Stomach (tissue), 9 donors: ENCODE data around the gene PTPRM. TPM values are rescaled to one million over a fixed set of nuclear protein-coding genes. Genes with fewer than 3 reads are reported as not detected.

Experiments
- DNase-seq, 2 donors: peaks; one replicate each; pipeline versions ENCODE4 v3.0.0 to v3.0.0-alpha.2; 2013 to 2019
- H3K27ac ChIP-seq, 5 donors: fragments of 200-600 bp in 4 of 5; sonication (generic) in 4 of 5; one replicate each; pipeline ENCODE4 v1.5.1; 2013 to 2019; ENCODE audit warnings: mild to moderate bottlenecking in 1 of 5, moderate library complexity in 1 of 5
- H3K27me3 ChIP-seq, 3 donors: fragments of 200-600 bp; sonication (generic); one replicate each; pipeline ENCODE4 v1.5.1; 2017 to 2019; ENCODE audit warnings: mixed run types in 1 of 3
- H3K36me3 ChIP-seq, 4 donors: fragments of 200-600 bp; sonication (generic); 1 replicate in 3 of 4; 2 replicates in 1 of 4; pipeline ENCODE4 v1.5.1; 2016 to 2019
- H3K4me1 ChIP-seq, 4 donors: fragments of 200-600 bp; sonication (generic); one replicate each; pipeline ENCODE4 v1.5.1; 2016 to 2019
- H3K4me3 ChIP-seq, 4 donors: fragments of 200-600 bp; sonication (generic) in 3 of 4; one replicate each; pipeline ENCODE4 v1.5.1; 2016 to 2019; ENCODE audit warnings: mild to moderate bottlenecking in 1 of 4
- H3K9me3 ChIP-seq, 4 donors: fragments of 200-600 bp; sonication (generic); one replicate each; pipeline ENCODE4 v1.5.1; 2016 to 2019
- CTCF ChIP-seq, 7 experiments: fragments of 450-650 bp in 4 of 7; fragments of 200-600 bp in 3 of 7; sonication (generic) in 3 of 7; IDR thresholded peaks; one replicate each; pipeline ENCODE4 v1.5.1; 2016 to 2019; ENCODE audit warnings: antibody characterized with exemption in 7 of 7, control low read depth in 2 of 7, mild to moderate bottlenecking in 1 of 7
- EP300 ChIP-seq: sonication (generic); formaldehyde crosslinking; IDR thresholded peaks from one replicate; pipeline ENCODE4 v1.6.1; 2017; ENCODE audit warnings: antibody characterized with exemption
- POLR2A ChIP-seq, 4 donors: fragments of 450-650 bp; IDR thresholded peaks; one replicate each; pipeline ENCODE4 v1.6.1; 2016; ENCODE audit warnings: antibody characterized with exemption in 4 of 4, control low read depth in 2 of 4, mild to moderate bottlenecking in 1 of 4, moderate library complexity in 1 of 4
- POLR2AphosphoS5 ChIP-seq, 3 donors: sonication (generic); formaldehyde crosslinking; IDR thresholded peaks; one replicate each; pipeline ENCODE4 v1.6.1; 2016; ENCODE audit warnings: antibody characterized with exemption in 3 of 3
- WGBS, 5 donors: extraction: QIAGEN DNeasy Blood & Tissue Kit in 3 of 5; methylation state at CpG; one replicate each; pipeline versions ENCODE4 v1.1.5 to v1.1.7; 2013 to 2018; 5-methylcytosine and 5-hydroxymethylcytosine counted together
- intact Hi-C: fragments of 100-400 bp; cut with DNase I; formaldehyde crosslinking; loops from one replicate; pipeline ENCODE4 v1.15.1; 2023; ENCODE audit warnings: low total_unique reads
- polyA plus RNA-seq, 3 donors: library from polyadenylated mRNA; stranded (reverse); fragments of 200-250 nt; gene quantifications; one replicate each; pipeline ENCODE4 v1.2.3, GENCODE V29; 2013
- total RNA-seq, 5 donors: library from RNA; depleted of rRNA; stranded (reverse); fragments of >200 nt; gene quantifications; one replicate each; pipeline versions ENCODE4 v1.1.0 to v1.2.3, GENCODE V29; 2014 to 2016
- donor health status: healthy with polysubstance abuse.
- donor health status: Bipolar disorder and iron deficiency.
- donor health status: healthy.

The PTPRM gene
- total and polyA plus RNA-seq, 8 donors, result 7.5 to 246 (median 58.2) TPM

- no peaks in the 10 kb centered on the region for H3K36me3 ChIP-seq
- H3K27me3 ChIP-seq, result no peaks in the 10 kb centered on the region
- DNase-seq, result no peak
- intact Hi-C loops, result no loop called here
- peaks cover 0 to 5% (median 0%) of the 10 kb centered on the region in 4 donors for H3K4me1 ChIP-seq
- WGBS, 5 donors, result 47 to 70% (median 67%) methylated on average over 3 of the region's 3 CpGs
- H3K4me3 ChIP-seq, result no peak overlapping the region
- H3K27ac ChIP-seq, result no peak overlapping the region
- TF ChIP-seq EP300, result no peak
- no peak for TF ChIP-seq POLR2A (IDR thresholded peaks at IDR 0.05)
- no peak for TF ChIP-seq CTCF (IDR thresholded peaks at IDR 0.05)
- no peak for TF ChIP-seq POLR2AphosphoS5 (IDR thresholded peaks at IDR 0.05)
- peaks cover 0 to 5% (median 0%) of the 10 kb centered on the region in 4 donors for H3K9me3 ChIP-seq
Measured at GRCh38 chr18:8221452-8221851, 654.3 kb downstream of the PTPRM start.

DNA sequence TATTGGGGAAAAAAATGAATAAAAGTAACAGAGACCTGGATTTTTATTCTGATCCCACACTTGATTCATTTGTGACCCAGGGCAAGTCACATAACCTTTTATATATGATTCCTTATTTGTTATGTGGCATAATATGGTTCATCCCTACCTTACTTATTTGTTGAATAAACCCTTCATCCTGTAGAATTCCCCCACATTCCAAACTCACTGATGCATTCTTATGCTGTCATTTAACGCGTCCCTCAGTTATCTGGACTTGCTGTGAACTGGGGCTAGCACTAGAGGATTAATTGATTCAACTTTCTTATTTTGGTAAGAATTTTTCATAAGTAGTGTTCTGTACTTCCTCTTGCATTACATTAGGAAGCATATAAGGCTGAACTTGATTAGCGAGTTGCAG, 657.5 kb downstream of the PTPRM start:
- intact Hi-C loops, result no loop called here
- Histone ChIP-seq H3K9me3 (peaks cover 0 to 8% (median 1%) of the 10 kb centered on the region in 4 donors), H3K4me3 (no peak overlapping the region), H3K27ac (no peak overlapping the region), H3K36me3 (no peaks in the 10 kb centered on the region), H3K27me3 (no peaks in the 10 kb centered on the region), H3K4me1 (no peaks in the 10 kb centered on the region)
- TF ChIP-seq EP300, result no peak
- TF ChIP-seq POLR2AphosphoS5 (IDR thresholded peaks at IDR 0.05), result no peak
- TF ChIP-seq POLR2A (IDR thresholded peaks at IDR 0.05), result no peak
- no peak for DNase-seq
- 93 to 97% (median 97%) methylated on average over 3 of the region's 3 CpGs for WGBS, 5 donors

- no peaks in the 10 kb centered on the region for H3K4me1 ChIP-seq
- TF ChIP-seq POLR2A (IDR thresholded peaks at IDR 0.05), result no peak
- no peak for TF ChIP-seq EP300
- no peak for TF ChIP-seq POLR2AphosphoS5 (IDR thresholded peaks at IDR 0.05)
- TF ChIP-seq CTCF (IDR thresholded peaks at IDR 0.05), result no peak
- no peak for DNase-seq
- peaks cover 0 to 8% (median 1%) of the 10 kb centered on the region in 4 donors for H3K9me3 ChIP-seq
- H3K36me3 ChIP-seq, result peaks cover 0 to 10% (median 2%) of the 10 kb centered on the region in 4 donors
- 62 to 70% (median 63%) methylated on average over 5 of the region's 5 CpGs for WGBS, 5 donors
- no peak overlapping the region for H3K27ac ChIP-seq
- intact Hi-C loops, result no loop called here
- no peaks in the 10 kb centered on the region for H3K27me3 ChIP-seq
- no peak overlapping the region for H3K4me3 ChIP-seq
Measured at GRCh38 chr18:8229040-8229439, 661.9 kb downstream of the PTPRM start.

DNA sequence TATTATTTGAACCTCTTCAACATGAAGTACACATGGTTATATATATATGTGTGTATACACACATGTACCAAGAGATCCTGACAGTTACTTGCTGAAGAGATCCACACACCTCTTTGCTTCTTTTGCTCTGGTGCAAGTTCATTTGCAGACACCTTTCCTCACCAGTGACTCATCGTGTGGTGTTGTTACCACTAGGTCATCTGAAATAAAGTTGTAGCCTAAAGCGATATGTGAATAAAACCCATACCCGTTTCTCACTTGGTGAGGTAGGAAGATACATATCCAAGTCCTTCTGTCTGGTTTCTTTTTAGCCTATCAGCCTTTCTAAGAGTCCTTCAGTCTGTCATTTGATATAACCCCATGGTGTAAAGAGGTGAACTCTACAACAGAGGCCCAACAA, 662.7 kb downstream of the PTPRM start:
- 92 to 97% (median 95%) methylated on average over 3 of the region's 3 CpGs for WGBS, 5 donors
- Histone ChIP-seq H3K4me1 (no peaks in the 10 kb centered on the region), H3K9me3 (peaks cover 0 to 15% (median 1%) of the 10 kb centered on the region in 4 donors), H3K36me3 (peaks cover 0 to 10% (median 2%) of the 10 kb centered on the region in 4 donors), H3K27me3 (no peaks in the 10 kb centered on the region), H3K27ac (no peak overlapping the region), H3K4me3 (no peak overlapping the region)
- no peak for TF ChIP-seq POLR2A (IDR thresholded peaks at IDR 0.05)
- no peak for TF ChIP-seq CTCF (IDR thresholded peaks at IDR 0.05)
- intact Hi-C loops, result no loop called here
- DNase-seq, result no peak

DNA sequence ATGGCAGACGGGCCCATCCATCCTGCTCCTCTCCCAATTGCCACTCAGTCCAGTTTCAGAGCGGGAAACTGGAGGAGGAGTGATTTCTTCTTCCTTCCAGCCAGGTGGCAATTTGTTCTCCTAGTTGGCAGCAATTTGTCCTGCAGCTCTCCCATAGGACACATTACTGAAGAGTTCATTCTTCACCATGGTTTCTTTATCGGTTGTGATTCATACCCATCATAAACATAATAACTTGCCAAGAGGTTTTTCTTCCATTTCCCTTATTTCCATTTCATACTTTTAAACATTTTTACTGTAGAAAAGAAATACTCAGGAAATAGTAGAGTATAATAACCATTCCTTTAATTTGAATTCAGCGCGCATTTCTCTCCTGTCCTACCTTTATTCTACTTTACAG, 664.2 kb downstream of the PTPRM start:
- Histone ChIP-seq H3K27ac (no peak overlapping the region), H3K27me3 (no peaks in the 10 kb centered on the region), H3K4me3 (no peak overlapping the region), H3K9me3 (peaks cover 0 to 9% (median 1%) of the 10 kb centered on the region in 4 donors), H3K4me1 (no peaks in the 10 kb centered on the region), H3K36me3 (peaks cover 0 to 10% (median 2%) of the 10 kb centered on the region in 4 donors)
- DNase-seq, result no peak
- intact Hi-C loops, result no loop called here
- 70 to 96% (median 78%) methylated on average over 5 of the region's 5 CpGs for whole genome bisulfite sequencing, 5 donors
- TF ChIP-seq EP300, result no peak
- no peak for TF ChIP-seq POLR2AphosphoS5 (IDR thresholded peaks at IDR 0.05)
- TF ChIP-seq CTCF (IDR thresholded peaks at IDR 0.05), result no peak
